BE2C (cell line): ENCODE measurements around the gene HOXB3.
A peak's percentile ranks its signal among the peaks of the same experiment; 100 is the strongest.

Experiments
- DNase-seq: peaks from one replicate; pipeline ENCODE4 v3.0.0-alpha.2; 2020
- H3K27me3 ChIP-seq: fragments of 250-450 bp; sonication (Bioruptor Pico); 2 replicates; pipeline ENCODE4 v1.5.1; 2020; ENCODE audit warnings: mild to moderate bottlenecking
- H3K36me3 ChIP-seq: fragments of 250-450 bp; sonication (Bioruptor Pico); 2 replicates; pipeline ENCODE4 v1.5.1; 2020; ENCODE audit warnings: mild to moderate bottlenecking
- H3K4me1 ChIP-seq: fragments of 250-450 bp; sonication (Bioruptor Pico); 2 replicates; pipeline ENCODE4 v1.5.1; 2020
- H3K4me3 ChIP-seq: 2 replicates; pipeline ENCODE4 v1.5.1; 2011; ENCODE audit warnings: low read depth, low read length
- H3K9me3 ChIP-seq: fragments of 250-450 bp; sonication (Bioruptor Pico); 2 replicates; pipeline ENCODE4 v1.5.1; 2020
- CTCF ChIP-seq: IDR thresholded peaks from 2 replicates; pipeline ENCODE4 v1.5.1; 2012; ENCODE audit warnings: mild to moderate bottlenecking, low read depth, low read length

Gene HOXB3

DNA sequence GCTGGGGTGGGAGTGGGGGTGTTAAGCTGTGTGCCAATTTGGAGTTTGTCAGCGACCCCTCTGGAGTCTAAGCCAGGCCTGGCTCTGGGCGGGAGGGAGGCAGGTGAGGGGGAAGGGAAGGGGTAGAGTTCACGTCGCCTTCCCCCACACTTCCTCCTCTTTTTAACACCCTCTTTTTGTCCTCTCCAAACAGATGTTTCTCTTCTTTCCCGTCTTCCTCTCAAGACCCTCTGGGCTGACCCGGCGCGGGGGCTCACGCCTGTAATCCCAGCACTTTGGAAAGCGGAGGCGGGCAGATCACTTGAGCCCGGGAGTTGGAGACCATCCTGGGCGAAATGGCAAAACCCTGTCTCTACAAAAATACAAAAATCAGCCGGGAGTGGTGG lies 62.5 kb downstream of the HOXB3 start:
- H3K36me3 ChIP-seq: no peaks in the 10 kb centered on the region
- TF ChIP-seq CTCF: no peak
- H3K4me3 ChIP-seq: no peak overlapping the region
- no peaks in the 10 kb centered on the region for H3K4me1 ChIP-seq
- DNase-seq: no peak
- H3K27me3 ChIP-seq: peaks cover 86% of the 10 kb centered on the region
- no peaks in the 10 kb centered on the region for H3K9me3 ChIP-seq

DNA sequence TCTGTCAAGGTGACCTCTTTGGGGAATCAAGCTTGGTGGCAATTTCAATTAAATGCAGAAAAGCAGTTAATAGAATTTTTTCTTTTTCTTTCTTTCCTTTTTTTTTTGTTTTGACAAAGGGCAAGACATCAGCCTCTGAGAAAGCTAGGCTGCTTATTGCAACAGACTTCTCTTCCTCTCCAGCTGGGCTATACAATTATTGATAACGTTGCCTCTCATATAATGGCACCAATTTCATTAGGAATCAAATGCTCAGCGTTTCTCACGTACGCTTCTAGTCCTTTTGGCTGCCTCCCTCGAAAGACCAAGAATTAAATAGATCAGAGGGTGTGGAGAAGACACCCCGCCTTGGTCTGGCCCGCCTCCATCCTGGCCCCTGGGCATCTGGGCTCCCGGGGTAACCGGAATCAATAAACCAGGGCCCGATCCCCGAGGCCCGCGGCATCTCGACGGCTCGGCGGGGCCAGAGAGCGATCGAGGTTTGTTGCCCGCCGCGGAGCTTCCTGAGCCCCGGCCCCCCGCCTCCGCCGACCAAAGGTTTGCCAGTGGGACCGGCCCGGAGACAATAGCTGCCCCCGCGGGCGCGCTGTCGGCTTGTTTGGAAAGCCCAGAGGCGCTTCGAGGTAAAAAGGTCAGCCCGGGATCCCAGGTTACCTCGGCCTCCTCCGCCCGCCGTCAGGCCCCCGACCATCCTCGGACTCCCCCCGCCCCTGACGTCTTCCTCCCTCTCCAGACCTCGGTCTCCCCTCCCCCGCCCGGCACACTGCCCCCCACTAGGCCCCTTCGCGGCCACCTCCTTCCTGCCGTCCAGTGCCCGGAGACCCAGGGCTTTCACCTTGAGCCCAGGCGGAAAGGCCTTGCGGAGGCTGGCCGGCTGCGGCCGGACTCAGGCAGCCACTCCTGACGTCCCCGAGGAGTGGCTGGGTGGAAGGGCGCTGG lies 63.2 kb downstream of the HOXB3 start:
- Histone ChIP-seq H3K27me3 (peaks cover 80% of the 10 kb centered on the region), H3K36me3 (no peaks in the 10 kb centered on the region), H3K9me3 (no peaks in the 10 kb centered on the region), H3K4me3 (no peak overlapping the region), H3K4me1 (no peaks in the 10 kb centered on the region)
- TF ChIP-seq CTCF: no peak
- peak; percentile 10 for DNase-seq

GRCh38 chr17:48523010-48523409 lies 67.0 kb downstream of the HOXB3 start:
- DNase-seq: no peak
- Histone ChIP-seq H3K9me3 (no peaks in the 10 kb centered on the region), H3K27me3 (peaks cover 53% of the 10 kb centered on the region), H3K4me3 (no peak overlapping the region), H3K36me3 (no peaks in the 10 kb centered on the region), H3K4me1 (no peaks in the 10 kb centered on the region)
- no peak for TF ChIP-seq CTCF

DNA sequence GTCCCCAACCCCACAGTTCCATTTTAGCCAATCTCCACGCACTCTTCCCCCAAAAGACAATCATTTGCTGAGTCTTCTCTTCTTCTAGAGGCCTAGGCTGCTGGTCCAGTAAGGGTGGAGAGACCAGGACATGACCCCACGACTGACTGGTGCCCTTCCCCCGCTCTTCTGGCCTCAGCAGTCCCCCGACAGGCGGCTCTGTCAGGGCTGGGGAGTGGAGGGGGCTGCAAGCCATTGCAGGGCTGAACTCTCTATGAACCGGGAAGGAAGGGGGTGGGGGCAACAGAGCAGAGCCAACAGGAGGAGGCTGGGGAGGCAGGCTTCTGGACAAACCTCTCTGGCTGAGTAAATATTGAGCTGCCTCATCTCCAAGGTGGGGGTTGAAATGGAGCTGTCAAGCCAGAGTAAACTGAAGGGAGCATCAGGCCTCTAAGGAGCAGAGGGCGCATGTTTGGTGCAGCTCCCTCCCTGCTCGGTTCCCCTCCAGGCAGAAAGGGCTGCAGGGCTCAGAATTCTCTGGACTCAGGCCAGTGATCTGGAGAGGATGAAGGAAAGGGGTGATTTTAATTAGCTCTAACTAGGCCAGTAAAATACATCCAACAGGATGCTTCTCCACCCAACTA lies 67.9 kb downstream of the HOXB3 start:
- TF ChIP-seq CTCF: no peak
- Histone ChIP-seq H3K4me3 (no peak overlapping the region), H3K9me3 (no peaks in the 10 kb centered on the region), H3K27me3 (peaks cover 46% of the 10 kb centered on the region), H3K4me1 (no peaks in the 10 kb centered on the region), H3K36me3 (no peaks in the 10 kb centered on the region)
- DNase-seq: no peak

DNA sequence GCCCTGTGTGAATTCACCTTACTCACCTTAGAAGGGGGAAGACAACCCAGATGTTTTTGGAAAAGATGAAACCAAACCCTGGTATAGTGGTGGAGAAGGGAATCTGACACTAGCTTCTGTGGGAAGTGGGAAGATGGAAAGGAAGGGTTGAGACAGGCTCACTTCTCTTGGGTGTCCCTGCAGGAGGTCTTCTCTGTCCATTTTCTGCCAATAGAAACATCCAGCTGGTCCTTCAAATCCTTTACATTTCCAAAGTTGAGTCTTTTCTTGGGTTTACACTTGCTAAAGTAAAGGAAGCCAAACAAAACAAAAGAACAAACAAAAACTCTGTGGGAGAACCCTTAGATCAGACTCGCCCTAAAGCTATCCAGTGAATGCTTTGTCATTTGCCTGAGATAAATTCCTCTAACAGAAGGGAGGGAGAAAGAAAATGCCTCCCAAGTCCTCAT lies 69.4 kb downstream of the HOXB3 start:
- Histone ChIP-seq H3K27me3 (peaks cover 37% of the 10 kb centered on the region), H3K4me1 (no peaks in the 10 kb centered on the region), H3K4me3 (no peak overlapping the region), H3K9me3 (no peaks in the 10 kb centered on the region), H3K36me3 (no peaks in the 10 kb centered on the region)
- TF ChIP-seq CTCF: no peak
- DNase-seq: no peak

GRCh38 chr17:48519427-48519826 lies 70.6 kb downstream of the HOXB3 start:
- Histone ChIP-seq H3K4me3 (no peak overlapping the region), H3K36me3 (no peaks in the 10 kb centered on the region), H3K4me1 (no peaks in the 10 kb centered on the region), H3K27me3 (peaks cover 34% of the 10 kb centered on the region), H3K9me3 (no peaks in the 10 kb centered on the region)
- TF ChIP-seq CTCF: no peak
- DNase-seq: no peak
